ENCODE data around the gene MOGAT3. TPM values are rescaled to one million over a fixed set of nuclear protein-coding genes. Genes with fewer than 3 reads are reported as not detected.

Gene MOGAT3
- total RNA-seq, 2 donors from 2014 or later = not detected

DNA sequence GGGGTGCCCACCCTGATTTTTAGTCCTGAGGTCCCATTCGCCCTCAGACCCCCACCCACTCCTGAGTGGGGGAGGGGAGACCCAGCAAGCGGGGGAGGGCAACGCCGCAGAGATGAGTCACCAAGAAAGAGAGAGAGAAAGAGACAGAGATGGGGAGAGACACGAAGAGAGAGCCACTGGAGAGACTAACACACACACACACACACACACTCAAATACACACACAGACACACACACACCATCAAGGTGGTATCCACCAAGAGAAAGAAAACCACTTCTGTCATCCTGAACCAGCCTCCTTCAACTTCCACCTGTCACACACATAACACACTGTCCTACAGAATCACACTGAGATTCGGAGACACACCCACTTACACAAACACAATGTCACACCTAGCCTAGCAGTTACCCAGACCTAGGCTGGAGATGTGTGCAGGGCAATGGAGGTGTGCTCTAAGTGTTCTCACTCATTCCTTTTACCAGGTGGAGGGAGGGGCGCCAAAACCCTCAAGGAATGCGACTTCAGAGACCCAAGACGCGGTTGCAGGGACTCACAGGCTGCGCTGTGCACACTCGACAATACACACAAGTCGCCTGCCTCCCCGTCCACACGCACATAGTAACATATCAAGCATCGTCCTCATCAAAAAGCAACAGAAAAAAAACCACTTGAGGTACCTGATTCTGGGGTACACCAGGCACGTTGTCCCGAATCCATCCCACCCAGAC is 31.6 kb downstream of the MOGAT3 start:
- Mint-ChIP-seq H3K27me3 (peaks cover 59 to 80% of the 10 kb centered on the region in 2 donors), H3K9me3 (no peaks in the 10 kb centered on the region), H3K36me3 (no peaks in the 10 kb centered on the region), H3K4me1 (ENCODE audit: low read depth in 2 of 2) (peaks cover 54 to 56% of the 10 kb centered on the region in 2 donors), H3K4me3 (peak overlapping the region; percentile 67), H3K27ac (peak overlapping the region in 1 of 2 donors; percentile 8)
- DNase-seq (ENCODE audit: low spot score) (no peak), ATAC-seq (no peak)

DNA sequence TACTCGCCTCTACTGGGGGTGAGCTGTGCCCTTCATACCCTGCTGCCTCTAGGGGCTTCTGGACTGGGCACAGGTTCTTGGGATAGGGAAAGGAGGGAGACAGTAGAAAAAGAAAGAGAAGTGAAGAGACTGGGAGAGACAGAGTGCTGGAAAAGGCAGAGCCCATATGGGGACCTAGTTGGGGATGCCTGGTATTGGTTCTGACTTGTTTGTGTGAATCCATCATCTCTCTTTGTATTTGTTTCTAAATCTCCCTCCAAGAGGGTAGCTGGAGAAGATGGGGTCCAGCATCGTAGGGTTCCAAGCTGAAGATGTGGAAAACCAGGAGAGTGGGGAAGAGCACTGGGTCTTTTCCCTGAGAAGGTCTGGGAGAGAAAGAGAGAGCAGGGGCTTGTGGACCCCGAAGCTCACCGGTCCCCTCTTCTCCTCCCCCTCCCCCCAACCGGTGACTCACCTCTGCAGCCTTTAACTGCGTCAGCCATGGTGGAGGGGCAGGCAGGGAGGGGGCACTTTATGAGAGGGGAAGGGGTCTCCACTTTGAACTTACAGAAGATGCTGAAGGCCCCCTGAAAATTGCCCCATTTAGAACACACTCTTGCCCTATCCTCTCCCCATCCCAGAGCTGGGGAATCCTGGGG is 32.3 kb downstream of the MOGAT3 start:
- Mint-ChIP-seq H3K36me3 (no peaks in the 10 kb centered on the region), H3K4me1 (ENCODE audit: low read depth in 2 of 2) (peaks cover 47 to 51% of the 10 kb centered on the region in 2 donors), H3K27me3 (peaks cover 54 to 72% of the 10 kb centered on the region in 2 donors), H3K4me3 (peak overlapping the region; percentile 38), H3K27ac (peak overlapping the region; percentile 6 to 24), H3K9me3 (no peaks in the 10 kb centered on the region)
- ATAC-seq (no peak), DNase-seq (ENCODE audit: low spot score) (no peak)

DNA sequence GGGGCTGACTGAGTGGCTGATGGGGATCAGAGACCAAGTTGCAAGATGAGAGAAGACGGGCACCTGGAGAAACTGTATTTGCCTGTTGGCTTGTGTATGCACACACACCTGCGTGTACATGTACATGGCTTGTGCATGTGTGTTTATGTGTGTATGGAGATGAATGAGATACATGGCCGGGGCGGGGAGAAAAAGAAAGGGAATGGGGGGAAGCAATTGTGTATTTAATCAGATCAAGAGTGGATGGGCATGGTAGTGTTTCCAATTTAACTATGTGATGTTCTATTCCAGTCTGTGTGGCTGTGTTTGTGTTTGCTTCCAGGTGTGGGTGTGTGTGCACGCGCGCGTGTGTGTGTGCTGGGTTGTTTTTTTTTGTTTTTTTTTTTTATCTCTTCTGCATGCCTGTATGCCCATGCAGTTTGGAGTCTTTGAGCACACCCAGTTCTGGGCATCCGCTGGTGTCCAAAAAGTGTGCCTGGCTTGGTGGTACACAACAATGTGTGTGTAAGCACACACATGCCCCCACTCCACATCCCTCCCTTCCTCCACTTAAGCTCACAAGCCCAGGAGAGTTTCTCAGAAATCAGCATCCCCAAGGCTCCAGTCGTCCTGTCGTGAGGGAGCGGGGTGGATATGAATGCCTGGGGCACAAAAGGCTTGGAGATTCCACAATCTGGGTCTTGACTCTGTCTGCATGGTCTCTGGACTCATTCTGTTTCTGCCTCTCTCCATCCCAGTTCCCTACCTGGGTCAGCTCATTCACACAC is 33.0 kb downstream of the MOGAT3 start:
- peak overlapping the region; percentile 6 to 24 for H3K27ac Mint-ChIP-seq
- no peak overlapping the region for H3K4me3 Mint-ChIP-seq
- DNase-seq (ENCODE audit: low spot score) (no peak), ATAC-seq (no peak)
- H3K27me3 Mint-ChIP-seq = peaks cover 56 to 70% of the 10 kb centered on the region in 2 donors
- H3K4me1 Mint-ChIP-seq (ENCODE audit: low read depth in 2 of 2) = peaks cover 47 to 51% of the 10 kb centered on the region in 2 donors
- H3K9me3 Mint-ChIP-seq = no peaks in the 10 kb centered on the region
- H3K36me3 Mint-ChIP-seq = no peaks in the 10 kb centered on the region

GRCh38 chr7:101166909-101167644 is 33.8 kb downstream of the MOGAT3 start:
- ATAC-seq (no peak), DNase-seq (ENCODE audit: low spot score) (no peak)
- no peak overlapping the region for H3K27ac Mint-ChIP-seq
- H3K27me3 Mint-ChIP-seq = peaks cover 53 to 66% of the 10 kb centered on the region in 2 donors
- H3K36me3 Mint-ChIP-seq = no peaks in the 10 kb centered on the region
- H3K4me1 Mint-ChIP-seq (ENCODE audit: low read depth in 2 of 2) = peaks cover 47 to 51% of the 10 kb centered on the region in 2 donors
- H3K4me3 Mint-ChIP-seq = peak overlapping the region; percentile 32
- H3K9me3 Mint-ChIP-seq = no peaks in the 10 kb centered on the region

- Mint-ChIP-seq H3K4me3 (no peak overlapping the region), H3K27ac (no peak overlapping the region), H3K4me1 (ENCODE audit: low read depth in 2 of 2) (peaks cover 44 to 48% of the 10 kb centered on the region in 2 donors), H3K9me3 (no peaks in the 10 kb centered on the region), H3K36me3 (no peaks in the 10 kb centered on the region), H3K27me3 (peaks cover 50 to 61% of the 10 kb centered on the region in 2 donors)
- DNase-seq (ENCODE audit: low spot score) = no peak
- ATAC-seq = no peak
Observed at GRCh38 chr7:101166648-101166908, 34.3 kb downstream of the MOGAT3 start.

GRCh38 chr7:101165958-101166647 is 34.7 kb downstream of the MOGAT3 start:
- peaks cover 39 to 43% of the 10 kb centered on the region in 2 donors for H3K4me1 Mint-ChIP-seq (ENCODE audit: low read depth in 2 of 2)
- ATAC-seq (no peak), DNase-seq (ENCODE audit: low spot score) (no peak)
- peak overlapping the region; percentile 76 for H3K4me3 Mint-ChIP-seq
- H3K27me3 Mint-ChIP-seq = peaks cover 46 to 56% of the 10 kb centered on the region in 2 donors
- no peaks in the 10 kb centered on the region for H3K9me3 Mint-ChIP-seq
- peak overlapping the region in 1 of 2 donors; percentile 74 for H3K27ac Mint-ChIP-seq
- H3K36me3 Mint-ChIP-seq = no peaks in the 10 kb centered on the region

DNA sequence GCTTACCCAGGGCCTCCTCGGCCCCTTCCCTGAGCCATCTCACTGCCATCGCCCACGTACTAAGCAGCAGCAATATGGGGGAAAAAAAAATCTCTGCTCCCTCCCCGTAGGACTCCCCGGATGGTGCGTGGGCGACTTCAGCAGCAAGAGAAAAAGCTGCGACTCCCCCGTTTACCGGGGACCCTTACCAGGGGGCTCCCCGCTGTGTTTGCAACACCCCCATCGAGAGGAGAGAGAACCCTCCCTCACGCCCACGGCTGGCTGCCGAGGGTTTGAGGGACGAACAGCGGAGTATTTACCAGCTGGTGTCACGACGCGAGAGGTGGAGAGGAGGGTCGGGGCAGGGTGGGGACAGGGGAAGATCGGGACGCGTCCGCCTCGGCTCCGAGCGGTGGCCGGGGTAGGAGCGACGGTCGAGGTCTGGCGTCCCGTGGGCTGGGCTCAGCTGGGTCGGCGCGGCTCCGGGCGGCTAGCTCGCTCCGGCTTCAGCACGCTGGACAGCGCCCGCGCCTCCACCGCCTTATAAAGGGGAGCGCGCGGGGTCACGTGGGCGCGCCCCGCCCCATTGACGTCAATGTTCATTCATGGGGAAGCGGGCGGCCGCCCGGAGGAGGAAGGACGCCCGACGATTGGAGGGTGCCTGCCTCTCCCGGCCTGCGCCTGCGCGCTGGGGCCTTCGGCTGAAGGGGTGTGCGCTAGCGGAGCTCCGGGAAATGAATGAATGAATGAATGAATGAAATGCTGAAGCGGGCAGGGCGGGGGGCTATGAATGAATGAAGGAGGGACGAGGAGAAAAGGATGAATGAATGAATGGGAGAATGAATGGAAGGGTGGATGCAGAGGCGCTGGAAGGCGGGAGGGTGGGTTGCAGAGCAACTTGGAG is 35.5 kb downstream of the MOGAT3 start, which contains the start of gene VGF:
VGF (minus strand) TSS at position 495 of the 883 bp plus-strand sequence. CDS start 726 bp downstream, outside the sequence.
- Mint-ChIP-seq H3K9me3 (no peaks in the 10 kb centered on the region), H3K27ac (peak within 1 kb of the TSS in 1 of 2 donors; percentile 74), H3K36me3 (no peaks in the 10 kb centered on the region), H3K4me3 (peak within 1 kb of the TSS; percentile 76), H3K27me3 (peaks cover 39 to 48% of the 10 kb centered on the region in 2 donors), H3K4me1 (ENCODE audit: low read depth in 2 of 2) (peaks cover 32 to 36% of the 10 kb centered on the region in 2 donors)
- DNase-seq (ENCODE audit: low spot score) = peak; percentile 95
- ATAC-seq = peak; percentile 89 to 95

GRCh38 chr7:101164071-101164840 is 36.6 kb downstream of the MOGAT3 start:
- Mint-ChIP-seq H3K36me3 (no peaks in the 10 kb centered on the region), H3K4me3 (peak overlapping the region; percentile 36), H3K27ac (no peak overlapping the region), H3K27me3 (peaks cover 32 to 38% of the 10 kb centered on the region in 2 donors), H3K4me1 (ENCODE audit: low read depth in 2 of 2) (peaks cover 26 to 29% of the 10 kb centered on the region in 2 donors), H3K9me3 (no peaks in the 10 kb centered on the region)
- DNase-seq (ENCODE audit: low spot score) (no peak), ATAC-seq (no peak)

DNA sequence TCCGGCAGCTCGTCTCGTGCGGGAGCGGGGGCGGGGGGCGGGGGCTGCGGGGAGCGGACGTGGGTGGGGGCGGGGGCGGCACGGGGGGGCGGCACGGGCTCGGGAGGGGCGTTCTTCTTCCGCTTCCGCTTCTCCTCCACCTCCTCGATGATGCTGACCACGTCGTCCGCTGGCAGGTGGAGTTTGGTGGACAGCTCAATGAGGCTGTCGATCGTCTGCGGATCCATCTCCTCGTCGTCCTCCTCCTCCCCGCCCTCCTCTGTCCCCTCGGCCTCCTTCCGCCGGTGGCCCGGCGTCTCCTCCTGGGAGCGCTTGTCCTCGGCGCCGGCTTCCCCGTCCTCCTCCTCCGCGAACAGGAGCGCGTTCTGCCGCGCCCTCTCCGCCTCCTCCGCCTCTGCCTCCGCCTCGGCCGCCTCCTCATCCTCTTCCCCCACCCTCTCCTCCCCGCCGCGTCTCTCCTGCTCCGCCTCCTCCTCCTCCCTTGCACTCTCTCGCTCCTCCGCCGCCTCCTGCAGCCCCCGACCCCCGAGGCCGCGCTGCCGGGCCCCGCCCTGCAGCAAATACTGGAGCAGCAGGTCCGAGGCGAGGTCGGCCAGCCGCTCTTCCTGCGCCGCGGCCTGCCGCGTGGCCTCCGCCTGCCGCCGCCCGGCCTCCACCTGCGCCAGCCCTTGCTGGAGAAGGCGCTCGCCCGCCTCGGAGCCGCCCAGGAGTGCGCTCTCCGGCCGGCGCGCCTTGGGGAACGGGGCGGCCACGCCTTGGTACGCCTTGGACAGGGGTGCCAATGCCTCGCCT is 37.4 kb downstream of the MOGAT3 start:
- H3K27ac Mint-ChIP-seq = no peak overlapping the region
- H3K4me3 Mint-ChIP-seq = peak overlapping the region; percentile 64
- no peaks in the 10 kb centered on the region for H3K9me3 Mint-ChIP-seq
- no peaks in the 10 kb centered on the region for H3K36me3 Mint-ChIP-seq
- H3K27me3 Mint-ChIP-seq = peaks cover 27 to 30% of the 10 kb centered on the region in 2 donors
- ATAC-seq = peak; percentile 36 to 40
- peaks cover 18 to 24% of the 10 kb centered on the region in 2 donors for H3K4me1 Mint-ChIP-seq (ENCODE audit: low read depth in 2 of 2)
- DNase-seq (ENCODE audit: low spot score) = no peak

GRCh38 chr7:101162551-101163278 is 38.1 kb downstream of the MOGAT3 start:
- H3K36me3 Mint-ChIP-seq = no peaks in the 10 kb centered on the region
- DNase-seq (ENCODE audit: low spot score) = no peak
- H3K27me3 Mint-ChIP-seq = peaks cover 22% of the 10 kb centered on the region in 2 donors
- H3K4me1 Mint-ChIP-seq (ENCODE audit: low read depth in 2 of 2) = peaks cover 14 to 20% of the 10 kb centered on the region in 2 donors
- H3K4me3 Mint-ChIP-seq = peak overlapping the region; percentile 64
- peak in 1 of 2 donors; percentile 25 for ATAC-seq
- H3K9me3 Mint-ChIP-seq = no peaks in the 10 kb centered on the region
- no peak overlapping the region for H3K27ac Mint-ChIP-seq

All from natural killer cell treated with Interleukin-12 subunit alpha and Interleukin-12 subunit beta and Interleukin-15 and Interleukin-18, amount 100 ng/mL, for 72 hours (primary cell).